GM12875 (cell line): ENCODE results near the gene DDIT4.

Experiments used
- H3K4me3 ChIP-seq: one replicate; pipeline ENCODE4 v1.5.1; 2011; ENCODE audit warnings: low read depth, low read length, control low read depth
- TF ChIP-seq, protein P1 (sequence below): IDR thresholded peaks from 2 replicates; pipeline ENCODE4 v1.5.1; 2011; ENCODE audit warnings: low read depth, mild to moderate bottlenecking, control low read depth, inconsistent platforms, low read length, moderate library complexity, borderline replicate concordance; ENCODE audit not compliant: insufficient read depth

The DDIT4 gene

DNA sequence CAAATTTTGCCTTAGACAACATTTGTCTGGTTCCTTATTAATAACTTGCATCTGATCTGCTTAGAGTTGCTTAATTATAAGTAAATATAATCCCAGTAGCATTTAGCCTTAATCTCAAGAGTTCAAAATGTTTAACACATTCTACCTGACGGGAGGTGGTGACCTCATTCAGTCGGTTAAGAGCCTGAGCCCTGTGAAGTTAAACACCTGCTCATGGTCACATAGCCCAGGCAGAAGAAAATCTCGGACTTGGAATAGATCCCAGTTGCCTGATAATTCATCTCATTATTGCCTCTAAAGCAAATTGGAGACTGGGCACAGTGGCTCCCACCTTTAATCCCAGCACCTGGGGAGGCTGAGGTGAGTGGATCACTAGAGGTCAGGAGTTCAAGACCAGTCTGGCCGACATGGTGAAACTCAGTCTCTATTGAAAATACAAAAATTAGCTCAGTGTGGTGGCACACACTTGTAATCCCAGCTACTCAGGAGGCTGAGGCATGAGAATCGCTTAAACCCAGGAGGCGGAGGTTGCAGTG is 39.1 kb upstream of the DDIT4 start:
- TF ChIP-seq, protein P1, sequence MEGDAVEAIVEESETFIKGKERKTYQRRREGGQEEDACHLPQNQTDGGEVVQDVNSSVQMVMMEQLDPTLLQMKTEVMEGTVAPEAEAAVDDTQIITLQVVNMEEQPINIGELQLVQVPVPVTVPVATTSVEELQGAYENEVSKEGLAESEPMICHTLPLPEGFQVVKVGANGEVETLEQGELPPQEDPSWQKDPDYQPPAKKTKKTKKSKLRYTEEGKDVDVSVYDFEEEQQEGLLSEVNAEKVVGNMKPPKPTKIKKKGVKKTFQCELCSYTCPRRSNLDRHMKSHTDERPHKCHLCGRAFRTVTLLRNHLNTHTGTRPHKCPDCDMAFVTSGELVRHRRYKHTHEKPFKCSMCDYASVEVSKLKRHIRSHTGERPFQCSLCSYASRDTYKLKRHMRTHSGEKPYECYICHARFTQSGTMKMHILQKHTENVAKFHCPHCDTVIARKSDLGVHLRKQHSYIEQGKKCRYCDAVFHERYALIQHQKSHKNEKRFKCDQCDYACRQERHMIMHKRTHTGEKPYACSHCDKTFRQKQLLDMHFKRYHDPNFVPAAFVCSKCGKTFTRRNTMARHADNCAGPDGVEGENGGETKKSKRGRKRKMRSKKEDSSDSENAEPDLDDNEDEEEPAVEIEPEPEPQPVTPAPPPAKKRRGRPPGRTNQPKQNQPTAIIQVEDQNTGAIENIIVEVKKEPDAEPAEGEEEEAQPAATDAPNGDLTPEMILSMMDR = no peak
- H3K4me3 ChIP-seq = no peak overlapping the region

DNA sequence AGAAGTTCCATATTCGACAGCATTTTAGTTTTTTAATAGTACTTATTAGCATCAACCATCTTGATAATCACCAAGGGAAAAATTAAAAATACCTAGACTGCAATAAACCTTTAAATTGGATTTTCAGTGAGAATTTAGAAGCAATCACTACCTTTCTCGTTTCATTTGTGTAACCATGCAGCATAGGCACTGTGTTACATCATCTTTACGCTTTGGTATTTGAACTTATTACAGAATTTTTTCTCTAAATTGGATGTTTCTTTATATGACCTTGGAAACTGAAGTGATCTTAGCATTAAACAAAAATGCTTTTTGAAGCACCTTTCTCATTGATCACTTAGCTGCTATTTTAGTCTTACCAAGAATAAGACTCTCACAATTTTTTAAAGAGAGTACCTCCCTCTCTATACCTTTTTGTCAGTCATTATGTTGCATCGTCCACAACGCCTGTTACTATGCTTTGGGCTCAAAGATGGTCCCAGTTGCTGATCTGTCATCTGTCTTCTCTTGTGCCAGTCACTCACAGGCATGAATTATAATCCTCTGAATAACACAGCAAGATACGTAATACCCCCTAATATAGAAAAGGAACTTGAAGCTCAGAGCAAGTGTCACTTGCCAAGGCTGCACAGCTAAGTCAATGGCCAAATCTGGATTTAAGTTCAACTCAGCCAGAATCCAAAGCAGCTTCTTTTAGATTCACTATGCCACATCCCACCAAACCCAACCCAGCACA is 38.0 kb upstream of the DDIT4 start:
- TF ChIP-seq, protein P1 = no peak
- H3K4me3 ChIP-seq = no peak overlapping the region

DNA sequence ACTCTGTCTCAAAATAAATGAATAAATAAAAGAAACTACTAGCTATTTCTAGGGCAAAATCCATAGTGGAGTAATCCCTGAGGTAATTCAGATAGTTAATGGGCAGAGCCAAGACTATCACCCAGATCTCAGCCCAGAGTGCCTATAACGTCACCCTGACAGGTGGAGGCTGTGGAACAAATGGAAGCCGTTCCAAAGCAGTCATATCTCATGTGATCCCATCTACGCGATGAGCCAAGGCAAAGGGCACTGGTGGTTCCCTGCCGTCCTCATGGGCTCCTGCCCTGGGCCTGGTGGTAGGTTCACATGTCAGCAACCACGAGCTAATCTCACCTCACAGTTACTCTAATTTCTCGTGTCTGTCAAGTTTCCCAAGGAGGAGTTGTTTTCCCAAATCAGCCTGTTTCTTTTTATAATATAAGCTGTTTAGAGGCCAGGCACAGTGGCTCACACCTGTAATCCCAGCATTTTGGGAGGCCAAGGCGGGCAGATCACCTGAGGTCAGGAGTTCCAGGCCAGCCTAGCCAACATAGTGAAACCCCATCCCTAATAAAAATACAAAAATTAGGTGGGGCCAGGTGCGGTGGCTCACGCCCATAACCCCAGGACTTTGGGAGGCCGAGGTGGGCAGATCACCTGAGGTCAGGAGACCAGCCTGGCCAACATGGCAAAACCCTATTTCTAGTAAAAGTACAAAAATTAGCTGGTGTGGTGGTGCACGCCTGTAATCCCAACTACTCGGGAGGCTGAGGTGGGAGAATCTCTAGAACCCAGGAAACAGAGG is 35.1 kb upstream of the DDIT4 start:
- H3K4me3 ChIP-seq = no peak overlapping the region
- TF ChIP-seq, protein P1 = no peak

GRCh38 chr10:72239409-72239808 is 34.3 kb upstream of the DDIT4 start:
- TF ChIP-seq, protein P1 = no peak
- H3K4me3 ChIP-seq = no peak overlapping the region

DNA sequence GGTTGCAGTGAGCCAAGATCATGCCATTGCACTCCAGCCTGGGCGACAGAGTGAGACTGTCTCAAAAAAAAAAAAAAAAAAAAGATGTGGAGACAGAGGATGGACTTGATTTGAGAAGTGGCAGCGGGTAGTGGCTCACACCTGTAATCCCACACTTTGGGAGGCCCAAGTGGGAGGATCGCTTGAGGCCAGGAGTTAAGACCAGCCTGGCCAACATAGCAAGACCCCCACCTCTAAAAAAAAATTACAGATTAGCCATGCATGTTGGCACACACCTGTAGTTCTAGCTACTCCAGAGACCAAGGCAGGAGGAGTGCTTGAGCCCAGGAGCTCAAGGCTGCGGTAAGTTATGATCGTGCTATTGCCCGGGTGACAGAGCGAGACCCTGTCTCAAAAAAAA is 33.4 kb upstream of the DDIT4 start:
- H3K4me3 ChIP-seq = no peak overlapping the region
- TF ChIP-seq, protein P1 = no peak

DNA sequence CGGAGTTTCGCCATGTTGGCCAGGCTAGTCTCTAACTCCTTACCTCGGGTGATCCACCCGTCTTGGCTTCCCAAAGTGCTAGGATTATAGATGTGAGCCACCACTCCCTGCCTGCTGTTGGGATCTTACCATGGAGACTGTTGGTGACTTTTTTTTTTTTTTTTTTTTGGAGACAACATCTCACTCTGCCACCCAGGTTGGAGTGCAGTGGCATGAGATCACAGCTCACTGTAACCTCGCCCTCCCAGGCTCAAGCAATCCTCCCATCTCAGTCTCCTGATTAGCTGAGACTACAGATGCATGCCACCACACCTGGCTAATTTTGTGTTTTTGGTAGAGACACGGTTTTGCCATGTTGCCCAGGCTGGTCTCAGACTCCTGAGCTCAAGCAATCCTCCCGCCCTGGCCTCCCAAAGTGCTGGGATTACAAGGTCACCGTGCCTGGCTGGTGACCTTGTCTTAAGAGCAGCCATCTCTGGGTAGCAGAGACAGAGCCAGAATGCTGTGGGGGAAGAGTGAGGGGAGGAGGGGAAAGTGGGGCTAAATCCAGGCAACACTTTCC is 32.0 kb upstream of the DDIT4 start:
- H3K4me3 ChIP-seq = no peak overlapping the region
- TF ChIP-seq, protein P1 = no peak
